HG03432 (cell line): Measurements from ENCODE around the gene TRIM73.
"Not testable (repeated sequence)": the region's sequence is repeated elsewhere in the genome, so short reads cannot be mapped to it uniquely, and the experiment has no call there.

Experiments used
- ATAC-seq: cut with Tn5 transposase; IDR thresholded peaks from one replicate; pipeline ENCODE4 v1.9.1; 2021; ENCODE audit warnings: mild to moderate bottlenecking, moderate library complexity; ENCODE audit not compliant: unreplicated experiment

TRIM73 gene

GRCh38 chr7:75415428-75415817 is 20.0 kb downstream of the TRIM73 start:
- ATAC-seq, result not testable (repeated sequence)

- ATAC-seq, result not testable (repeated sequence)
Measured at GRCh38 chr7:75415829-75416373, 20.5 kb downstream of the TRIM73 start.

GRCh38 chr7:75416787-75417186 is 21.4 kb downstream of the TRIM73 start:
- not testable (repeated sequence) for ATAC-seq

GRCh38 chr7:75418292-75418858 is 22.9 kb downstream of the TRIM73 start:
- ATAC-seq, result not testable (repeated sequence)

- ATAC-seq, result not testable (repeated sequence)
Measured at GRCh38 chr7:75419210-75419609, 23.8 kb downstream of the TRIM73 start.

- ATAC-seq, result not testable (repeated sequence)
Measured at GRCh38 chr7:75419693-75420092, 24.3 kb downstream of the TRIM73 start.

GRCh38 chr7:75420152-75420551 is 24.7 kb downstream of the TRIM73 start:
- not testable (repeated sequence) for ATAC-seq

- not testable (repeated sequence) for ATAC-seq
Measured at GRCh38 chr7:75421798-75422710, 26.6 kb downstream of the TRIM73 start.

GRCh38 chr7:75423481-75423880 is 28.1 kb downstream of the TRIM73 start:
- ATAC-seq, result not testable (repeated sequence)

- not testable (repeated sequence) for ATAC-seq
Measured at GRCh38 chr7:75439000-75439399, 43.6 kb downstream of the TRIM73 start.

- ATAC-seq, result peak; percentile 51
Measured at GRCh38 chr7:75442101-75442464, 46.7 kb downstream of the TRIM73 start.

- ATAC-seq, result peak; percentile 95
Measured at GRCh38 chr7:75442465-75443111, 47.2 kb downstream of the TRIM73 start.

- ATAC-seq, result not testable (repeated sequence)
Measured at GRCh38 chr7:75449946-75450345, 54.5 kb downstream of the TRIM73 start.

GRCh38 chr7:75452494-75452955 is 57.1 kb downstream of the TRIM73 start:
- peak; percentile 86 for ATAC-seq
